ENCODE measurements around the gene RING1.

DNA sequence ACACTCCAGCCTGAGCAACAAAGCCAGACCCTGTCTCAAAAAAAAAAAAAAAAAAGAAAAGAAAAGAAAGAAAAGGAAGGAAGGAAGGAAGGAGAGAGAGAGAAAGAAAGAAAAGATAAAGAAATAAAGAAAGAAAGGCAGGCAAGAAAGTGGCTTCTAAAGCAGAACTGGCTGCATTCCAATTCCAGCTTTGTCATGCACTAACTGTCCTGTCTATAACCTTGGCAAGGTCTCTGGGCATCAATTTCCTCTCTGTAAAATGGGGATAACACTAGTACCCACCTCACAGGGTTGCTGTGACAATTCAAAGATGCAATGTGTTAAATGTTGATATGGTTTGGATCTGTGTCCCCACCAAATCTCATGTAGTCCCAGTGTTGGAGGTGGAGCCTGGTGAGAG lies 28.0 kb downstream of the RING1 start:
- TF ChIP-seq CTCF (IDR thresholded peaks at IDR 0.05) (no peak), POLR2A (IDR thresholded peaks at IDR 0.05) (no peak)

All from testis (tissue), 2 donors.